Testis (tissue), 3 donors: Measurements from ENCODE around the gene SLC34A1. TPM values are rescaled to one million over a fixed set of nuclear protein-coding genes. Genes with fewer than 3 reads are reported as not detected.

ENCODE experiments used
- DNase-seq: peaks from one replicate; pipeline ENCODE4 v3.0.0-alpha.2; 2019
- H3K27ac ChIP-seq, 2 donors: fragments of 200-600 bp; sonication (generic); one replicate each; pipeline ENCODE4 v1.5.1; 2019
- H3K27me3 ChIP-seq: fragments of 200-600 bp; sonication (generic); one replicate; pipeline ENCODE4 v1.5.1; 2019
- H3K36me3 ChIP-seq: fragments of 200-600 bp; sonication (generic); one replicate; pipeline ENCODE4 v1.5.1; 2017; ENCODE audit warnings: low read depth; ENCODE audit errors: missing control alignments
- H3K4me1 ChIP-seq: fragments of 200-600 bp; sonication (generic); one replicate; pipeline ENCODE4 v1.5.1; 2019
- H3K4me3 ChIP-seq, 2 donors: fragments of 200-600 bp; sonication (generic); one replicate each; pipeline ENCODE4 v1.5.1; 2017 to 2019
- H3K9me3 ChIP-seq: fragments of 200-600 bp; sonication (generic); one replicate; pipeline ENCODE4 v1.5.1; 2017
- CTCF ChIP-seq, 3 experiments: fragments of 450-650 bp in 2 of 3; fragments of 200-600 bp in 1 of 3; sonication (generic) in 1 of 3; IDR thresholded peaks; one replicate each; pipeline ENCODE4 v1.5.1; 2016 to 2019; ENCODE audit warnings: antibody characterized with exemption in 3 of 3, mild to moderate bottlenecking in 2 of 3, moderate library complexity in 1 of 3
- POLR2A ChIP-seq: fragments of 450-650 bp; IDR thresholded peaks from one replicate; pipeline ENCODE4 v1.6.1; 2017; ENCODE audit warnings: antibody characterized with exemption, mild to moderate bottlenecking, moderate library complexity
- WGBS, 2 donors: methylation state at CpG; one replicate each; pipeline ENCODE4 v1.1.5; 2018; 5-methylcytosine and 5-hydroxymethylcytosine counted together
- intact Hi-C: fragments of 100-400 bp; cut with DNase I; formaldehyde crosslinking; loops from one replicate; pipeline ENCODE4 v1.15.1; 2023; ENCODE audit warnings: low total_unique reads
- polyA plus RNA-seq: library from polyadenylated mRNA; stranded (reverse); fragments of 350-450 nt; fragmentation: Illumina TruSeq; extraction: RNeasy Lipid Tissue Mini Kit (QIAGEN cat#74804); gene quantifications from one replicate; pipeline ENCODE4 v1.2.3, GENCODE V29; 2014; ENCODE audit warnings: low read depth, low replicate concordance; ENCODE audit not compliant: insufficient read depth
- total RNA-seq, 2 donors: library from RNA; depleted of rRNA; stranded (reverse); fragments of >200 nt; gene quantifications; one replicate each; pipeline ENCODE4 v1.2.3, GENCODE V29; 2016

Gene SLC34A1
- total and polyA plus RNA-seq, 3 donors from 2014 or later, result 0.19 TPM; not detected in 2

- H3K9me3 ChIP-seq, result no peaks in the 10 kb centered on the region
- H3K4me3 ChIP-seq, result no peak overlapping the region
- no peaks in the 10 kb centered on the region for H3K27me3 ChIP-seq
- no peaks in the 10 kb centered on the region for H3K36me3 ChIP-seq
- WGBS, 2 donors, result 78% methylated on average over 5 to 6 of the region's 6 CpGs
- no peak for TF ChIP-seq POLR2A
- no peak for TF ChIP-seq CTCF (IDR thresholded peaks at IDR 0.05)
- intact Hi-C loops, result no loop called here
- no peak for DNase-seq
- no peak overlapping the region for H3K27ac ChIP-seq
- H3K4me1 ChIP-seq, result peaks cover 14% of the 10 kb centered on the region
Measured at GRCh38 chr5:177361418-177362291, 22.6 kb upstream of the SLC34A1 start.

GRCh38 chr5:177362292-177362609 lies 22.0 kb upstream of the SLC34A1 start:
- no peak for TF ChIP-seq CTCF (IDR thresholded peaks at IDR 0.05)
- no peak for TF ChIP-seq POLR2A
- no peak overlapping the region for H3K27ac ChIP-seq

GRCh38 chr5:177362610-177363507 lies 21.4 kb upstream of the SLC34A1 start:
- no peaks in the 10 kb centered on the region for H3K36me3 ChIP-seq
- peak; percentile 73 for DNase-seq
- no peaks in the 10 kb centered on the region for H3K9me3 ChIP-seq
- WGBS, 2 donors, result 5 to 7% methylated on average over 59 of the region's 59 CpGs
- TF ChIP-seq POLR2A, result no peak
- TF ChIP-seq CTCF (IDR thresholded peaks at IDR 0.05), result no peak
- no peak overlapping the region for H3K27ac ChIP-seq
- no peaks in the 10 kb centered on the region for H3K27me3 ChIP-seq
- intact Hi-C loops, result no loop called here
- H3K4me3 ChIP-seq, result peak overlapping the region; percentile 36 to 54
- peaks cover 22% of the 10 kb centered on the region for H3K4me1 ChIP-seq

More at GRCh38 chr5:177362292-177362609, 22.0 kb upstream of the SLC34A1 start:
- Histone ChIP-seq H3K4me3 (no peak overlapping the region), H3K4me1 (peaks cover 16% of the 10 kb centered on the region), H3K9me3 (no peaks in the 10 kb centered on the region), H3K27me3 (no peaks in the 10 kb centered on the region), H3K36me3 (no peaks in the 10 kb centered on the region)
- intact Hi-C loops, result no loop called here
- DNase-seq, result no peak
- WGBS, 2 donors, result 59 to 62% methylated on average over 8 of the region's 8 CpGs

- TF ChIP-seq POLR2A (no peak), CTCF (IDR thresholded peaks at IDR 0.05) (no peak)
- intact Hi-C loops, result no loop called here
- Histone ChIP-seq H3K4me1 (peaks cover 22% of the 10 kb centered on the region), H3K27ac (no peak overlapping the region), H3K27me3 (no peaks in the 10 kb centered on the region), H3K9me3 (no peaks in the 10 kb centered on the region), H3K4me3 (peak overlapping the region in 1 of 2 donors; percentile 54), H3K36me3 (no peaks in the 10 kb centered on the region)
- DNase-seq, result no peak
- WGBS, 2 donors, result 31 to 33% methylated on average over 10 of the region's 10 CpGs
Measured at GRCh38 chr5:177363565-177363964, 20.7 kb upstream of the SLC34A1 start.
